Measurements from ENCODE around the gene EFCAB8.
"Not testable (repeated sequence)": the region's sequence is repeated elsewhere in the genome, so short reads cannot be mapped to it uniquely, and the experiment has no call there.

Gene EFCAB8

DNA sequence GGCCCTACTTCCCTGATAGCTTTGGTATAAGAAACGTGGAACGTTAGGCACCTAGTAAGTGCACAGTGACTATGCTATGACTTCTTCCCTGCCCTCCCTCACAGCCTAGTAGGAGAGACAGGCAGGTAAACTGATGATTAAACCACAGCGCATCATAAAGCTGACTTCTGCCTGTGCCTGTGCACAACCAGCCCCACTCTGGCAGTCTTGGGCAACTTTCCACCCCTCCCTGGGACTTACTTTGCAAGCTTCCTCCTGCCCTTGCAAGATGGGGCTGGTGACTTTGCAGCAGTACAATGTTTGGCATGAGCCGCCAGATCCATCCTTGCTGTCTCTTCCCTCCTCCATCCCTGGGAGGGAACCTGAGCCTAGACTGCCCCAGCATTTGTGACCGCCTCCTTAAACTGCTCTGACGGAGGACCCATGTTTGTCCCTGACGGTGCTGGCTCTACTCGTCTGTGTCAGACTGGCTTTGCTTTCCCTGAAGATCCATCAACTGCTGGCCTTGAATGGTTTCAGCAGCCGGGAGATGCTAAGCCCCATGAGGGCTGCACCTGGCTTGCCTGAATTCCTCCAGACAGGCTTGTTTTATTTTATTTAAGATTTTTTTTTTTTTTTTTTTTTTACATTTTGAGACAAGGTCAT lies 36.1 kb downstream of the EFCAB8 start:
- Mint-ChIP-seq H3K4me3 (no peak overlapping the region), H3K4me1 (peaks cover 30% of the 10 kb centered on the region), H3K27ac (peak overlapping the region; percentile 59), H3K9me3 (no peaks in the 10 kb centered on the region), H3K36me3 (ENCODE audit: low read depth) (no peaks in the 10 kb centered on the region), H3K27me3 (ENCODE audit: low read depth, poor library complexity) (peaks cover 3% of the 10 kb centered on the region)
- no peak for DNase-seq
- TF ChIP-seq CTCF (IDR thresholded peaks at IDR 0.05) = no peak

DNA sequence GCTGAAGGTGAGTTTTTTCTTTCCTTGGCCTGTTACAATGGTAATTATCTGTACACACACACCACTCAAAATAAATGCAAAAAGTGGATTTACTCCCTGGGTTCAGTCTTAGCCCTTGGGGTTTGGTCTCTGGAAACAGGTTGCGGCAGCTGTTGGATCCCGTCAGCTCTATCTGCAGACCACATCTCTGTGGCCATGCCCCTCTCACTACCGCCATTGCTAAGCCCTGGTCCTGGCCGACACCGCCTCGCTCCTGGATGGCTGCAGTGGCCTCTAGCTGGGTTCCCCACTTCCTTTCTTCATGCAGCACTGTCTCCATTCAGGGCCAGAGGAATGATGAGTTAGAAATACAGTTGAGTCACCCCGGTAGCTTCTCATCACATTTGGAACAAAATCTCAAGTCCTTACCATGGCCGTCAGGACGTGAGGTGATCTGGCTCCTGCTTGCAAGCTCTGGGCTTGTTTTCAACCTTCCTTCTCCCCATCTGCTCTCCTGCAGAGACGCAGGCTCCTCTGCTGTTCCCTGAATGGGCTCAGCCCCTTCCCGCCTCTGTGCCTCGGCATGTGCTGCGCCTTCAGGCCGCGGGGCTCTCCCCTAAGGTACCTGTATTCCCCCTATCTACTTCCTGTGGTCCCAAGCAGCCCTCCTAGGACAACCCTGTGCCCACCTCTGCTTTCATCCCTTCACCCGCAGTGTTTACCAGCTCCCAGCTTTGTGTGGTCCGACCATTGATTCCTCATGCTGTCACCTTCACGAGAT lies 38.0 kb downstream of the EFCAB8 start:
- Mint-ChIP-seq H3K27me3 (ENCODE audit: low read depth, poor library complexity) (peaks cover 3% of the 10 kb centered on the region), H3K4me1 (peaks cover 35% of the 10 kb centered on the region), H3K36me3 (ENCODE audit: low read depth) (no peaks in the 10 kb centered on the region), H3K27ac (no peak overlapping the region), H3K9me3 (no peaks in the 10 kb centered on the region), H3K4me3 (no peak overlapping the region)
- DNase-seq = no peak
- no peak for TF ChIP-seq CTCF (IDR thresholded peaks at IDR 0.05)

DNA sequence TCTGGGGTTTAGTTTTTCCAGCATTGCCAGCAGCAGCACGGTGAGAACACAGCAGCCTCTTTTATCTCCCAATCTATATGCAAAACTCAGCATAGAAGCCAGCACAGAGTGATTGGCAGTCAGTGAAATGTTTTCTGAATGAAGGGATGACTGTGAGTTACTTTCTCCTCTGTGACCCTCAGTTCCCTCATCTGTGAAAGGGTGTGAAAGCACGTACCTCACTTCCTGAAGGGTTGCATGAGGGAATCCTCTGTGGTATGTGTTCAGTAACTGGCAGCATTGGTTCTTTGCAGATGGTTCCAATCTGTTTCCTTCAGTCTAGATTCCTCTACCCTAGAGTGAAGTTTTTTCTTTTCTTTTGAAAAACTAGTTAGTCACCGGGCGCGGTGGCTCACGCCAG lies 40.0 kb downstream of the EFCAB8 start:
- Mint-ChIP-seq H3K4me3 (no peak overlapping the region), H3K27ac (peak overlapping the region; percentile 54), H3K27me3 (ENCODE audit: low read depth, poor library complexity) (peaks cover 3% of the 10 kb centered on the region), H3K4me1 (peaks cover 21% of the 10 kb centered on the region), H3K9me3 (no peaks in the 10 kb centered on the region), H3K36me3 (ENCODE audit: low read depth) (no peaks in the 10 kb centered on the region)
- TF ChIP-seq CTCF (IDR thresholded peaks at IDR 0.05) = no peak
- no peak for DNase-seq

- H3K27me3 Mint-ChIP-seq (ENCODE audit: low read depth, poor library complexity) = no peaks in the 10 kb centered on the region
- H3K27ac Mint-ChIP-seq = no peak overlapping the region
- H3K4me1 Mint-ChIP-seq = peaks cover 7% of the 10 kb centered on the region
- DNase-seq = peak; percentile 67
- peak; percentile 94 for TF ChIP-seq CTCF (IDR thresholded peaks at IDR 0.05)
- no peaks in the 10 kb centered on the region for H3K9me3 Mint-ChIP-seq
- no peaks in the 10 kb centered on the region for H3K36me3 Mint-ChIP-seq (ENCODE audit: low read depth)
- H3K4me3 Mint-ChIP-seq = no peak overlapping the region
Measured at GRCh38 chr20:32902456-32903420, 44.0 kb downstream of the EFCAB8 start.

- Mint-ChIP-seq H3K27me3 (ENCODE audit: low read depth, poor library complexity) (no peaks in the 10 kb centered on the region), H3K27ac (no peak overlapping the region)
Measured at GRCh38 chr20:32903666-32904175, 45.0 kb downstream of the EFCAB8 start.

DNA sequence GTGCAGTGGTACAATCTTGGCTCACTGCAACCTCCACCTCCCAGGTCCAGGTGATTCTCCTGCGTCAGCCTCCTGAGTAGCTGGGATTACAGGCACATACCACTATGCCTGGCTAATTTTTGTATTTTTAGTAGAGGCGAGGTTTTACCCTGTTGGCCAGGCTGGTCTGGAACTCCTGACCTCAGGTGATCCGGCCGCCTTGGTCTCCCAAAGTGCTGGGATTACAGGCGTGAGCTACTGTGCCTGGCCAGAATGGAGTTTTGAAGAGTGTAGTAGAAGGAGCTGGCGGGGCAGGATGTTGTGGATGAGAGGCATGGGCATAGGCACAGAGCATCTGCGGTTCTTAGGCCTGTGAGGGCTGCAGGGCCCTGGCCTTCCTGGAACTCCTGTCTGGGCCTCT lies 46.0 kb downstream of the EFCAB8 start:
- H3K4me3 Mint-ChIP-seq; H3K36me3 Mint-ChIP-seq (ENCODE audit: low read depth); H3K27ac Mint-ChIP-seq; H3K9me3 Mint-ChIP-seq; H3K27me3 Mint-ChIP-seq (ENCODE audit: low read depth, poor library complexity); DNase-seq: not testable (repeated sequence)
- H3K4me1 Mint-ChIP-seq = peaks cover 22% of the 10 kb centered on the region

More at GRCh38 chr20:32903666-32904175, 45.0 kb downstream of the EFCAB8 start:
- Mint-ChIP-seq H3K9me3 (no peaks in the 10 kb centered on the region), H3K36me3 (ENCODE audit: low read depth) (no peaks in the 10 kb centered on the region), H3K4me1 (peaks cover 14% of the 10 kb centered on the region), H3K4me3 (no peak overlapping the region)
- no peak for DNase-seq
- TF ChIP-seq CTCF (IDR thresholded peaks at IDR 0.05) = no peak

Measured in nephron progenitor cell (in vitro differentiated cells).